CD4-positive, alpha-beta T cell treated with Interleukin-4 for 1 hour (primary cell): Measurements from ENCODE around the gene KLHL41.
A peak's percentile ranks its signal among the peaks of the same experiment; 100 is the strongest.

ENCODE experiments used
- DNase-seq, 2 donors: peaks; one replicate each; pipeline ENCODE4 v3.0.0-alpha.2; 2020 to 2022

Gene KLHL41

DNA sequence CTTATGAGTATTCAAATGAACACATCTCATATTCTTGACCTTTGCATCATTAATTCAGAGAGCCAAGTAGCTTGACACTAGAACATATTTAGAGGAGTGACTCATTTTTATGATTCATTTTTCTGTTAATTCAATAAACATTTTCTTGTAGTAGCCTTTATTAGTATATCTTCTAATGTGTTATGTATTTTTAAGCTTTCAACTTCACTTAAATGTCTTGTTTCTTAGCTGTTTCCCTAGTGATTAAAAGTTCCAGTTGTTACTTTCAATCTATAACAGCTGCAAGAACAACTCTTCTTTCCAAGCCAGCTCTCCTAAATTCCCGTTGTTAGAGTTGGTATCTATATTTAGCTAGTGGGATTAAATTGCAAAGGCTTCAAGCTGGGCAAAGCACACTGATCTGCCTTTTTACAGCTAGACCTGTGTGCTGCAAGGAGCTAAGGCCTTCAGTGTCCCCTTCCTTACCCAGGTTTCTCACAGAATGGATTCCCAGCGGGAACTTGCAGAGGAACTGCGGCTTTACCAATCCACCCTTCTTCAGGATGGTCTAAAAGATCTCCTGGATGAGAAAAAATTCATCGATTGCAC lies at the start of gene KLHL41:
Gene KLHL41, plus strand, starts transcription at position 405 of the 588 bp plus-strand sequence. Its CDS starts 77 bp downstream, at position 482.
- no peak for DNase-seq

DNA sequence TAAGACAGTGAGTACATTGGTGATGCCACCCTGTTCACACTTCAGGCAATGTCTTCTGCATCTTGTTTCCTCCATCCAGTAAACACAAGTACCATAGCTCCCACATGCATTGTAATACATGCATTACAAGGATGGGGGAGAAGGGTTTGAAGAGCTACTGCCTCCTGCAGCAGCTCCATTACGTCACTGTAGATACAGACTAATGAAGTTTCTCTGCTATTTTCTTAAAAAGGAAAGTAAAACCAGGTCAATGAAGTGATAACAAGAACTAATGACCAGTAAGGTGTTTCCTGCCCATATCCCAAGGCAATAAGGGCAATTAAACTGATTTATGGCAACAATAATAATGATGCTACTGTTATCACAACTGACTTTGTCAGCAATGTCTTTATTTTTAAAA lies 48.4 kb upstream of the KLHL41 start:
- no peak for DNase-seq

DNA sequence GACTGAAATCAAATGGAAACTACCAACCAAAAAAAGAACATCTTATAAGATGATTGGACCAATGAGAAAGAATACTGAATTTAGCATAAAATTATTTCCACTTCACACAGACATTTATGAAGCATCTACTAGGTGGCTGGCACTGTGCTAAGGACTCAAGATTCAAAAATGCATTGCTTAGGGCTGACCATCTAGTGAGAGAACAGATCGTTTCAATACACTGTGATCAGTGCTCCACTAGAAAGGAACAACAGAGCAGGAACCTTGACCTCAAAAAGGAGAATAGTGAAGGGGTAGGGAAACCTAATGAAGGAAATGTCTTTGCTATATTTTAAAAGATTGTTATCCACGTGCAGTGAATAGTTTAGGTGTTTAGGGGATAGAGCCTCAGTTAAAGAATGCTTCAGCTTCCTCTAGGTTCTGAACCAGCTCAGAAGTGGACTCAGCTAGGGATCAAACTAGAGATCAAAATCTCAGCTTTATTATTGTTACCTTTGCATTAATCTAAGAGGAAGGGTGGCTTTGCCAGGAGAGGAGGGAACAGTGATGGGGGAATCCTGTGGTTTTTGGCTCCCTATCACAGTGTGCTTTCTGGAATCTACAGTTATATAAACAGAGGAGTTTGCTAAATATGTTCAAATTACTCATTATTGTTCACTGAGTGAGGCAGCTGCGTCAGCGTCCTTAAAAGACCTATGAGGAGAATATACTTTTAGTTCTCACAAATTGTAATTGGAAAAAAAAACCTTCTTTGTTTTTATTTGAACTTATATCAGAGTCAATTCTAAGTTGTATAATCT lies 46.4 kb upstream of the KLHL41 start:
- DNase-seq: no peak

DNA sequence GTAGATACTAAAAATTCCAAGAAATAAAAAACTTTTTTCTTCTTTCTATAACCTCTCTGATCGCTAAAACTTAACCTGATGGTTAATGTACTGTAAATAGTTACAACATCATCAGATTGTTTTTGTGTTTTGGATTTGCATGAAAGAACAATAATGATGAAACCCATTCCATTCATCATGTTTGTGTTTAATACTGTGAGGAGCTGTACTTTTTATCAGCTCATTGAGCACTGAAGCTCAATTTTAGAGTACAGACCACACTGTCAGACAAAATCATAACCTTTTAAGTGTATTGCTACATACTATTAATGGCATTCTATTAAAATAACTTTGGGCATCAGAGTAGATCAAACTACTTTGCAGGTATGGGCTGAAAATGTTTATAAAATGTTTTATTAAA lies 45.0 kb upstream of the KLHL41 start:
- DNase-seq: no peak

DNA sequence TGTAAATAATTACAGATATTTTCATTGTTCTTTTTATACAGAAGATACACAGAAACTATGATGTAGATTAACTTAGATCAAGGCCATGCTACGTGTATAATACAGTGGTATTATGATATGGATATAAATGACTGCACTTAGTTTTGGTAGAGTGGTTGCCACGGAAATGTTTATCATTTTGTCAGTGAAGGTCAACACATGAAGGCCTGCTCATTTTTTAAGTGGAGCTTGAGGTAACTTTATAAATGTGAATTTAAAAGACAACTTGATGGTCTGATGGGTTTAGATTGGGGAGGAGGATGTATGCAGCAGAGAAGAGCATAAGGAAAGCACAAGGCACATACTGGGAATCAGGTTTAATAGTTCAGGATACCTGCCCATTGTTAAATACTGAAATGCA lies 44.6 kb upstream of the KLHL41 start:
- DNase-seq: no peak

DNA sequence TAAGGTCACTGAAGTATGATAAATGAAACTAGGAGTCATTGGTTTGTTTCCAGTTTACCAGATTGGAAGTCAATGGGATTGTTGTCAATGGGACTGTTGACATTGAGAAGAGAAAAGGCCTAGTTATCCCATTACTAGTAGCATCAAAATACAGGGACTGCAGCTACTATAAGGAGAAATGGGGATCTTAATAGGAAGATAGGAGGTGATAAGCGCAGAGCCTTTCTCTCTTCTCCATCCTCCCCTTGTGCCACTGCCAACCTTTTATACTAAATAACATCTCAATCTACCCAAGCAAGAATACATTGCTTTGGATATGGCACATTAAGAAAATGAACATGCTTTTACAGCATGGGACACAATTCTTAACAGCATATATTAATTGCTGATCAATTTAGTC lies 40.7 kb upstream of the KLHL41 start:
- DNase-seq: no peak

DNA sequence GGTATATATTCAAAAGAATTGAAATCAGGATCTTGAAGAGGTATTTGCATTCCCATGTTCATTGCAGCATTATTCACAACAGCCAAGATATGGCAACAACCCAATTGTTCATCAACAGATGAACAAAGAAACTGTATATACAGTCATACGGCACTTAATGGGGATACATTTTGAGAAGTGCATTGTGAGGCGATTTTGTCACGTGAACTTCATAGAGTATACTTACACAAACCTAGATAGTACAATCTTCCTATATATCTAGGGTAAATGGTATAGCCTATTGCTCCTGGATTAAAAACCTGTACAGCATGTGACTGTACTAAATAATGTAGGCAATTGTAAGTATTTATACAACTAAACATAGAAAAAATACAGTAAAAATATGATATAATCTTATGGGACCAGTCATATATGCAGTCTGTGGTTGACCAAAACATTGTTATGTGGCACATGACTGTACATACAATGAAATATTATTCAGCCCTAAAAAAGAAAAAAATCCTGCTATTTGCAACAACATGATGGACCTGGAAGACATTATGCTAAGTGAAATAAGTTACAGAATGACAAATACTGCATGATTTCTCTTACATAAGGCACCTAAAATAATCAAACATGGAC lies 39.4 kb upstream of the KLHL41 start:
- DNase-seq: no peak

DNA sequence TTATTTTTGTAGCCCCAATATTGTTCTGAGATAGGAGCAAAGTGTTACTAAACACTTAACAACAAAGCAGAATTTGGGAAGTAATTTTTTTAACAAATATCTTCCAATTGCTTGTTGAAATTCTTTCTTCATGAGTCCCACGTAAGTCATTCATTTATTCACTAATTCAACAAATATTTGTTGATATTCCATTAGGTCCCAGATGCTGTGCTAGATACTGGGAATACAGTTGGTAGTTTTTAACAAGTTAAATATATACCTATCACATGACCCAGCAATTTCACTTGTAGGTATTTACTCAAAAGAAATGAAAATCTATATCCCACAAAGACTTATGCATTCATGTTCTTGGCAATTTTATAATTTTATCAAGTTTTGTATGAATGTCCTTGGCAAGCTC lies 37.3 kb upstream of the KLHL41 start:
- DNase-seq: no peak

DNA sequence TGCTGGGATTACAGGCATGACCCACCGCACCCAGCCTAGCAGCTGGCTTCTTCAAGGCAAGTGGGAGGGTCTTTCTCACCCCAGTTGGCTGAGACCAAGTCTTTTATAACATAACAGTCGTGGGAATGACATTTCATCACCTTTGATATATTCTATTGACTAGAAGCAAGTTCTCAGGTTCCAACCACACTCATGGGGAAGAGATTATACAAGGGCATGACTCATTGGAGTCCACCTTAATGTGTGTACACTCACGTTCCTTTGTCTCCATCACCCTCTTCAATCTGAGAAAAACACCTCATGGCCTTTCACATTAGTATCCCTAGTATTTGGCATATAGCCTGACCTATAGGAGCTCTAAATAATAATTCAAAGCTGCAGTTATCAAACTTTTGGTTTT lies 33.0 kb upstream of the KLHL41 start:
- DNase-seq: no peak

DNA sequence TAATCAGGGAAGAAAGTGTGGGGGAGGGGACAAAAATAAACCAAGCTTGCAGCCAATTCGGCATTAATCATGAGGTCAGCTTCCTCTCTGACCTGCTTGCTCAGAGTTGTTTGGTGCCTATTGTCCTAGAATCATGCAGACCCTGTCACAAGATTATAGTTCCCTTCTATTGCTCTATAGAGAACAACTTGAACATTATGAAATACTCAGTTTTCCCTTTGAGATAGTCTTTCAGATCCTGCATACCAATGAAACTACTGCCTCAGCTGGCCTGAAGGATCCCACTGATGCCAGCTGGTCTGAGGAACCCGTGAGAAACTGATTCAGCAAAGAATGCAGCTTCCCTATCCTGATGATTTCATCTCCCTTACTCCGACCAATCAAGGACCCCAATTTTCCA lies 31.2 kb upstream of the KLHL41 start:
- no peak for DNase-seq

DNA sequence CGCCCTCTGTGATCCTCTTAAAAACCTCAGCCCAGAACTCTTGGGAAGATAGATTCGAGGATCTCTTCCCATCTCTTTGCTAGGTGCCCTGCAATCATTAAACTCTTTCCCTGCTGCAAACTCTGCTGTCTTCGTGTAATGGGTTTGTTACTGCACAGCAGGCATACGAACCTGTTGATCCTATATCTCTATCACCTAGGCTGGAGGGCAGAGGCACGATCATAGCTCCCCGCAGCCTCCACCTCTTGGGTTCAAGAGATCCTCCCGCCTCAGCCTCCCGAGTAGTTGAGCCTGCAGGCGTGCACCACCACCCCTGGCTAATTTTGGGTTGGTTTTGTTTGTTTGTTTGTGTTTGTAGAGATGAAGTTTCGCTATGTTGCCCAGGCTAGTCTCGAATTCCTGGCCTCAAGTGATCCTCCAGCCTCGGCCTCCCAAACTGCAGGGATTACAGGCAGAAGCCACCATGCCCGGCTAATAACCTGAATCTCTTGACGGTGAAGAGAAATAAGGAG lies 30.7 kb upstream of the KLHL41 start:
- DNase-seq: no peak

DNA sequence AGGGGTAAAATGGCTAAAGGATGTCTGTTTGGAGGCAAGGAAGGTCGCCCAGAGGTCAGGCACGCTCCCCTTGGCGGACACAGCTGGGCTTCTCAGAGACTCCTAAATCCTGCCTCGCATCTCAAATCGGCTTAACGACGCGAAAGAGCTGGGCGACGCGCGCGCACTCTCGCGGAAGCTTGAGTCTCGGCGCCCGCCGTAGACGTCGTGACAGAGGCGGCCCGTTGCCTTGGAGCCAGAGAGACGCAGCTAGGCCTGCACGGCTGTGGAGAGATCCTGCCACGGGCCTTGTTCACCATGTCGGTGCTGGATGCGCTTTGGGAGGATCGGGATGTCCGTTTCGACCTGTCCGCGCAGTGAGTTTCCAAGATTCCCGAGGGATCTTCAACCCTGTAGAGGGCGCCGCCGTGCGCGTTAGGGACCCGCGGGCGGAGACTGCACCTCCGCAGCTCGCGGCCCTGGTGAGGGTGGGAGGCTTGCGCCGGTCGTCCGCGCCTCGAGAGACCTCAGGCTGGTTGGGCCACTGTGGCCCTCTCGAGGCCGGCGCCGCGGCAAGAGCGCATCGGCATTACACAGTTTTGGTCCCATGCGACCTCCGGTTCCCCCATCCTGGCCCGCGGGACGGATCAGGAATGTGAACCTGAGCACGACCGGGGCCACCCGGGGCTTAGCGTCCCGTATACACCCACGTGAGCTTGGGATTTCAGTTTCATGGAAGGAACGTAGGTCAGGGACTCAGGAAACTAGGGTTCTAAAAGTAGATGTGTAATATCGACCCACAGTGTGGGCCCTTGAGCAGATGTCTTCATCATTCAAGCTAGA lies 30.0 kb upstream of the KLHL41 start, which contains the start of gene BBS5:
Gene BBS5, plus strand, starts transcription at position 238 of the 822 bp plus-strand sequence. Its CDS starts 60 bp downstream, at position 298.
- DNase-seq: peak; percentile 68 to 70

DNA sequence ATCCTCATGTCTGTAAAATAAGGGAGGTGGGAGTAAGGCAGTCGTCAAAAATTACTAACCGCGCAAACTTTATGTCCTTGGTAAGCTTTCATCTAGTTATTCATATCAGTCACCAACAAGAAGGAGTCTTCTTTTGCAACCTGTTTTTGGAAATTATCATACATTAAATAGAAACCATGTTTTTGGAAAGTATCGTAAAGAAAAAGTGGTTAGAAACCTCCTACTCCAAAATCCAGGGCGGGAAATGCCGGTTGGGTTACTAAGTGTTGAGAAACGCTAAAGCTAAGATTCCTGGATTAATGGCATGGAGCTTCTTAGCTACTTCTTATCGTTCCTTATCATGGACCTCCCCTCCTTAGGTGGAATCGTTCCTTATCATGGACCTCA lies 29.4 kb upstream of the KLHL41 start:
- no peak for DNase-seq

DNA sequence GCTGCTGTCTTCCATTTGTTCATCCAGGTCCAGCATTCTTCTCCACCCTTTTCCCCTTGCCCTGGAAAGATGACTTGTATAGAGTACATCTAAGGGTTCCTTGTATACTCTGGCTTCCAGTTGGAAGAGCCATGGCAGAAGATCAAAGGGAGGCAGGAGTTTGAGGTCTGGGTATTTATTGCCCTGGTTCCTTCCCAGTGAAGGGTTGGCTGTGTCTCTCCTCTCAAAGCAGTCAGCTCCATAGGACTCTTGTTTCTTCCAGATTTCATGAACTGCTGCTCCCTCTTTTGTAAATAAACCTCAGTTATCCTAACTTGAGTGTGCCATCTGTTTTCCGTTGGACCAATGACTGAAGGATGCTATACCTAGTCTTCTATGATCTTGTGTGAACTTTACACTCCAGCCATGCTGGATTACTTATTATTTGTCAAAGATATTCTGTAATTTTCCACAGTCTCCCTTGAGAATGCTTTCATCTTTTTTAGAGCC lies 23.8 kb upstream of the KLHL41 start:
- no peak for DNase-seq

DNA sequence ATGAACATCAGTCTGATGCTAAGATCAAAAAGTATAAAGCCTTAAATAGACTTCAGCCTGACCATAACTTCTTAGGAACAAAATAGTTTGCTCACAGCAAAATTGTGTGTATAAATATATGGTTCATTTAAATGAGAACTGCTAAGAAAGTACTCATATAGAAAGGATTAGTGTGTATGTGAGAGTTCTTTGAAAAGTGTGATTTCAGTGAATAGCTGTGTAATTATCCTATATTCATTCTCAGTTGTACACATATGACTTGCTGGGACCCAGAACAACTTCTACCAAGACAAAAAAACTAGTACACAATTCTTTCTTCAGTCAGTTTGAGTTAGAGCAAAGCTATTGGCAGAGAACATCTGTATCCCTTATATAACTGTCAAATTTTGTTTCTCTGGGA lies 23.0 kb upstream of the KLHL41 start:
- DNase-seq: no peak

DNA sequence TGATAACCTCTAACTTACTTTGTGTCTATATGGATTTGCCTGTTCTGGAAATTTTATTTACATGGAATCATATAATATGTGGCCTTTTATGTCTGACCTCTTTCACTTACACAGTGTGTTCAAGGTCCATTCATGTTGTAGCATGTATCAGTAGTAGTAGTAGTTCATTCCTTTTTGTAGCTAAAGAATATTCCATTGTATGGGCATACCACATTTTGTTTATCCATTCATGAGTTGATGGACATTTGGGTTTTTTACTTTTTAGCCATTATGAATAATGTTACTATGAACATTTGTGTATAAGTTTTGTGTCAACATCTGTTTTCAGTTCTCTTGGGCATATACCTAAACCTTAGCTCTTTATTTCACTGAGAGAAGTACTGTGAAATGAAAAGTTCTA lies 18.7 kb upstream of the KLHL41 start:
- no peak for DNase-seq

DNA sequence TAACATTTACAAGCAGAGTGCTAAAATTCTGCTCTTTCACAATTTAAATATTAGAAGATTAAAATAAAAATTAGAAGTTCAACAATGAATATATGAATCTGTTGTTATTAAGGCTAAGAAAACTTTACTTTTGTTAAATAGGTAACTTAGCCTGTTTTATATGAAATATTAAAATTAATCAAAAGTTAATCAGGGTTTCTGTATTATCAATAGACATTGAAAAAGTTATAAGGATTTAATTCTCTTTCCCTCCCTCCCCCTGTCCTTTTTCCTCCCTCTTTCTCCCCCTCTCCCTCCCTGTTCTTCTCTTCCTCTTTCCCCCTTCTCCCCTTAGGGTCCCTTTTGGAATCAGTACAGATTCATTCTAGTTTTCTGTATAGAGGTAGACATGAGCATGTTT lies 18.1 kb upstream of the KLHL41 start:
- no peak for DNase-seq

DNA sequence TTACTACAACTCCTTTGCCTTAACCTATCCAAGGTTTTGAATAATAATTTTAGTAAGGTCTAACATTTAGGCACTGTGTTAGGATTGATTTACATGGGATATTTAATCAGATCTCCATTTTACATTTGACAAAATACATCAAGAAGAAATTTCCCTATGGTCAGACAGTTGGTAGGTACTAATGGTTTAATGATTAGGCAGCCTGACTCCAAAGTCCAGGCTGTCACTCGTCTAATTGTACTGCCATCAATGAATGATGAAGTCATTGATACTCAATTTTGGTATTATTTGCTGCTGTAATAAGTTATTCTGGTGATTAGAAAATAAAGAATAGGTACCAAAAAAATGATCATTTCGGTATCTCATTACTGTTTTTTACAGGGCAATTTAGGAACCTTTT lies 16.1 kb upstream of the KLHL41 start:
- DNase-seq: no peak

DNA sequence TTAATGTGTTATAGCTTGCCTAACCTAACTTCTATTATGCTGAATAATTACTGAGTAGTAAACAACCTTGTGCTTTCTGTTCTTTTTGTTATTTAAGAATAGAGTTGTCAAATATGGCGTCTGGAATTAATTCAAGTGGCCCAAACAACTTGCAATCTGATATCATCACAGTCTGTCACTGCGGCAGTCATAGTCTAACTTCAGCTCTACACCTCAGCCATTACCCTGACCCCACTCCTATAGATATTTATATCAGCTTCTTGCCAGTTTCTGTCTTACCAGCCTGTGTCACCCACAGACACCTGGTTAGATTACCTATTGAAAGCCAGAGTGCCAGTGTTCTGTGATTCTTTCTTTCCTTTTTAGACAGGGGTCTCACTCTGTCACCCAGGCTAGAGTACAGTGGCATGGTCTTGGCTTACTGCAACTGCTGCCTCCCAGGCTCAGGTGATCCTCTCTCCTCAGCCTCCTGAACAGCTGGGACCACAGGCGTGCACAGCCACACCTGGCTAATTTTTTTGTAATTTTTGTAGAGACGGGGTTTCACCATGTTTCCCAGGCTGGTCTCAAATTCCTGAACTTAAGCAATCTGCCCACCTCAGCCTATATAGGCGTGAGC lies 14.1 kb upstream of the KLHL41 start:
- DNase-seq: no peak

DNA sequence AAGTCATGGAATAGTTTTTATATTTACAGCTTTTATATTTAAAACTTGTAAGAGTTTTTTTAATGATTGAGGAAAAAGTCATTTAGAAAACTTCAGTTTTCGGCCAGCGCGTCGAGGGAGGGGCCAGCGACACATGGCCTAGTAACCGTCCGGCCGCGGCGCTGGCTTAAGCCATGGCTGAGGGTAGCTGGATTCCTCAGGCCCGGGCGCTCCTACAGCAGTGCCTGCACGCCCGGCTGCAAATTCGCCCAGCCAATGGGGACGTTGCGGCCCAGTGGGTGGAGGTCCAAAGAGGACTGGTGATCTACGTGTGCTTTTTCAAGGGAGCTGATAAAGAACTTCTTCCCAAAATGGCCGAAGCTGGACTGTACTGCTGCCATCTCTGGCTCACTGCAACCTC lies 4.9 kb upstream of the KLHL41 start:
- no peak for DNase-seq

DNA sequence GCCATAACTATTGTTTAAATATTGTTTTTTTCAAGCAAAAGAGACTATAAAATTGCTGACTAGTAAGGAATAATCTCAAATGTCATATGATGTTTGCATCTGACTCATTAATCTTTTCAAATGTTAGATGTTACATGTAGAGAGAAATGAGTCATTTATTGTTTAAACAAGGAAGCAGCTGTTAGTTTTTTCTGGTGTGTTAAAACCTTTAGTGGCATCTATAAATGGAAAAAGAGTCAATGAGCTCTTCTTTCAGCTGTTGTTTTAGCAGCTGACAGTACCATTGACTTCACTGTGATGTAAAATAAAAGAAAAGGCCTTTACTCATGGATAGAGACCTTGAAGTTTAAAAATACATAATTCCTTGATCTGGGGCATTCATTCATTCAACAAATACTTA lies 1.8 kb upstream of the KLHL41 start:
- DNase-seq: no peak

DNA sequence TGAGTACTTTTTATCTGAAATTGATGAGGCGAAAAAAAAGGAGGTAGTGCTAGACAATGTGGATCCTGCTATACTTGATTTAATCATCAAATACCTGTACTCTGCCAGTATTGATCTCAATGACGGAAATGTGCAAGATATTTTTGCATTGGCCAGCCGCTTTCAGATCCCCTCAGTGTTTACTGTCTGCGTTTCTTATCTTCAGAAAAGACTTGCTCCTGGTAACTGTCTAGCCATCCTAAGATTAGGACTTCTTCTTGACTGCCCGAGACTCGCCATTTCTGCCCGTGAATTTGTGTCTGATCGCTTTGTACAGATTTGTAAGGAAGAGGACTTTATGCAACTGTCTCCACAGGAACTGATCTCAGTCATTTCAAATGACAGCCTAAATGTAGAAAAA lies 453 bp downstream of the KLHL41 start:
- no peak for DNase-seq

DNA sequence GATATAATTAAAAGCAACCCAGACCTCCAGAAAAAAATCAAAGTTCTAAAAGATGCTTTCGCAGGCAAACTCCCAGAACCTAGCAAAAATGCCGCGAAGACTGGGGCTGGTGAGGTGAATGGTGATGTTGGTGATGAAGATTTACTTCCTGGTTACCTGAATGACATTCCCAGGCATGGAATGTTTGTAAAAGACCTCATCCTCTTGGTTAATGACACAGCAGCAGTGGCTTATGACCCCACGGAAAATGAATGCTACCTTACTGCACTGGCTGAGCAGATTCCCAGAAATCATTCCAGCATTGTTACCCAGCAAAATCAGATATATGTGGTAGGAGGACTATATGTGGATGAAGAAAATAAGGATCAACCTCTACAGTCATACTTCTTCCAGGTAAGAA lies 994 bp downstream of the KLHL41 start:
- no peak for DNase-seq
